Ascending aorta (tissue), 2 donors: ENCODE data around the gene FURIN. TPM values are rescaled to one million over a fixed set of nuclear protein-coding genes. Genes with fewer than 3 reads are reported as not detected.

ENCODE experiments used
- DNase-seq, 2 donors: peaks; one replicate each; pipeline ENCODE4 v3.0.0-alpha.2; 2019; ENCODE audit warnings: low spot score in 2 of 2
- H3K27ac ChIP-seq, 2 donors: fragments of 200-600 bp; sonication (generic); one replicate each; pipeline ENCODE4 v1.5.1; 2016 to 2017; ENCODE audit warnings: mild to moderate bottlenecking in 1 of 2
- H3K27me3 ChIP-seq: fragments of 200-600 bp; sonication (generic); one replicate; pipeline ENCODE4 v1.5.1; 2017
- H3K36me3 ChIP-seq, 2 donors: fragments of 200-600 bp; sonication (generic); one replicate each; pipeline ENCODE4 v1.5.1; 2016
- H3K4me1 ChIP-seq, 2 donors: fragments of 200-600 bp; sonication (generic); one replicate each; pipeline ENCODE4 v1.5.1; 2016 to 2017; ENCODE audit warnings: mild to moderate bottlenecking in 1 of 2
- H3K4me3 ChIP-seq, 2 donors: fragments of 200-600 bp; sonication (generic); one replicate each; pipeline ENCODE4 v1.5.1; 2016 to 2017; ENCODE audit warnings: mild to moderate bottlenecking in 1 of 2
- H3K9me3 ChIP-seq, 2 donors: fragments of 200-600 bp; sonication (generic); one replicate each; pipeline ENCODE4 v1.5.1; 2016
- intact Hi-C: fragments of 100-400 bp; cut with DNase I; formaldehyde crosslinking; loops from one replicate; pipeline ENCODE4 v1.15.1; 2023
- total RNA-seq: library from RNA; depleted of rRNA; stranded (reverse); fragments of >200 nt; gene quantifications from one replicate; pipeline ENCODE4 v1.1.0, GENCODE V29; 2016
- TF ChIP-seq, protein P1 (sequence below), 3 experiments: fragments of 200-600 bp in 2 of 3; fragments of 450-650 bp in 1 of 3; sonication (generic) in 2 of 3; IDR thresholded peaks; one replicate each; pipeline ENCODE4 v1.5.1; 2016 to 2019; ENCODE audit warnings: antibody characterized with exemption in 3 of 3, mild to moderate bottlenecking in 1 of 3, moderate library complexity in 1 of 3

Gene FURIN
- total RNA-seq, 1 donor from 2014 or later: 86.3 TPM

DNA sequence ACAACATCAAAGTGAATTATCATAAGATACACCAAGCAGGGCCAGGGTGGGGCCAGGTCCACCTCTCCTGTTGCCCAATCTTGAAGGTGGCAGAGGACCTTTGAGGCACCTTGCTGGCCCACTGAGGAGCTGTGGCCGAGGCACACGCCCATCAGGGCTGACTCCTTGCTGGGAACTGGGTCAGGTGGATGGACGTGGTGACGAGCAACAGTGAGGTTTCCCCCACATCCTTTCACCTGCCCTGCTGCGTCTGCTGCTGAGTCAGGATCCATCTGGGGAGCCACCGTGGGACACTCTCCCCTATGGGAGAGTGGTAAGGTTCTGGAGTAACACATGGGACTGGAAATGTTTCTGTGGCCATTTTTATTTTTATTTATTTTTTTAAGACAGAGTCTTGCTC is 17.3 kb upstream of the FURIN start:
- Histone ChIP-seq H3K36me3 (no peaks in the 10 kb centered on the region), H3K9me3 (no peaks in the 10 kb centered on the region), H3K4me1 (no peaks in the 10 kb centered on the region), H3K27me3 (no peaks in the 10 kb centered on the region), H3K4me3 (no peak overlapping the region), H3K27ac (no peak overlapping the region)
- intact Hi-C loops: no loop called here
- TF ChIP-seq, protein P1, sequence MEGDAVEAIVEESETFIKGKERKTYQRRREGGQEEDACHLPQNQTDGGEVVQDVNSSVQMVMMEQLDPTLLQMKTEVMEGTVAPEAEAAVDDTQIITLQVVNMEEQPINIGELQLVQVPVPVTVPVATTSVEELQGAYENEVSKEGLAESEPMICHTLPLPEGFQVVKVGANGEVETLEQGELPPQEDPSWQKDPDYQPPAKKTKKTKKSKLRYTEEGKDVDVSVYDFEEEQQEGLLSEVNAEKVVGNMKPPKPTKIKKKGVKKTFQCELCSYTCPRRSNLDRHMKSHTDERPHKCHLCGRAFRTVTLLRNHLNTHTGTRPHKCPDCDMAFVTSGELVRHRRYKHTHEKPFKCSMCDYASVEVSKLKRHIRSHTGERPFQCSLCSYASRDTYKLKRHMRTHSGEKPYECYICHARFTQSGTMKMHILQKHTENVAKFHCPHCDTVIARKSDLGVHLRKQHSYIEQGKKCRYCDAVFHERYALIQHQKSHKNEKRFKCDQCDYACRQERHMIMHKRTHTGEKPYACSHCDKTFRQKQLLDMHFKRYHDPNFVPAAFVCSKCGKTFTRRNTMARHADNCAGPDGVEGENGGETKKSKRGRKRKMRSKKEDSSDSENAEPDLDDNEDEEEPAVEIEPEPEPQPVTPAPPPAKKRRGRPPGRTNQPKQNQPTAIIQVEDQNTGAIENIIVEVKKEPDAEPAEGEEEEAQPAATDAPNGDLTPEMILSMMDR (IDR thresholded peaks at IDR 0.05): no peak
- DNase-seq: no peak

DNA sequence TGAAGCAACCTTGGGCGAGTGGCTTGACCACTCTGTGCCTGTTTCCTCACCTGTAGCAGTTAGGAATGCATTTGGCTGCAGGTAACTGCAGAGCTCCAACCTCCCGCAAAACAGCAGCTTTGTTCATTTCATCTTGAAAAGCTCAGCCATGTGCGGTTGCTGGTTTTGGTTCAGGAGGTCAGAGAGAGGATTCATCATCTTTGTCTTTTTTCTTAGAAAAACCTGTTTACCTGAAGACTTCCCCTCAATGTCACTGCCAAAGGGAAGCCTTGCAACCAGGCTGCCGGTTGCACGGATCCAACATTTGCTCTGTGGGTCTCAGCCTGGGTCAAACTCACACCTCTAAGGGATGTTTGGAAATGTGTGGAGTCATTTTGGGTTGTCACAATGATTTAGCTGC is 16.4 kb upstream of the FURIN start:
- no peaks in the 10 kb centered on the region for H3K9me3 ChIP-seq
- H3K4me1 ChIP-seq: no peaks in the 10 kb centered on the region
- no peak overlapping the region for H3K27ac ChIP-seq
- intact Hi-C loops: no loop called here
- TF ChIP-seq, protein P1 (IDR thresholded peaks at IDR 0.05): no peak
- H3K36me3 ChIP-seq: no peaks in the 10 kb centered on the region
- H3K27me3 ChIP-seq: no peaks in the 10 kb centered on the region
- no peak overlapping the region for H3K4me3 ChIP-seq
- no peak for DNase-seq

DNA sequence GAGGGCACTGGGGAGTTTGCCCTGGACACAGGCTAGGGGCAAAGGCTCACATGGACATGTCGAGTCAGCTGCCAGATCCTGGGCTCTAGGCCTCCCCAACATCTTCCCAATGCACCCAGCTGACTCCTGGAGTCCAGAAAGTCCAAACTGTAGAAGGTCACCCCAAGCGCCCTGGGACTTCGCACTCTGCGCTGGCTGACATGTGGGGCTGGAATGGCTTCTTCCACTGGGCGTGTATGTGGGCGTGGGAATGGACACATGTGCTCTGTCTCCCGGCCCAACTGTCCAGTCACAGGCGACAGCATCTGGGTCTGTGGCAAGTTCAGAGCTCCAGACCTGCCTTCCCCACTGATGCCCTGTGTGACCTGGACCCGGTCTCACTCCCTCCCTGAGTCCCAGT is 13.2 kb upstream of the FURIN start:
- TF ChIP-seq, protein P1 (IDR thresholded peaks at IDR 0.05): no peak
- Histone ChIP-seq H3K27me3 (no peaks in the 10 kb centered on the region), H3K4me3 (no peak overlapping the region), H3K36me3 (no peaks in the 10 kb centered on the region), H3K9me3 (no peaks in the 10 kb centered on the region), H3K27ac (no peak overlapping the region), H3K4me1 (no peaks in the 10 kb centered on the region)
- intact Hi-C loops: no loop called here
- no peak for DNase-seq

DNA sequence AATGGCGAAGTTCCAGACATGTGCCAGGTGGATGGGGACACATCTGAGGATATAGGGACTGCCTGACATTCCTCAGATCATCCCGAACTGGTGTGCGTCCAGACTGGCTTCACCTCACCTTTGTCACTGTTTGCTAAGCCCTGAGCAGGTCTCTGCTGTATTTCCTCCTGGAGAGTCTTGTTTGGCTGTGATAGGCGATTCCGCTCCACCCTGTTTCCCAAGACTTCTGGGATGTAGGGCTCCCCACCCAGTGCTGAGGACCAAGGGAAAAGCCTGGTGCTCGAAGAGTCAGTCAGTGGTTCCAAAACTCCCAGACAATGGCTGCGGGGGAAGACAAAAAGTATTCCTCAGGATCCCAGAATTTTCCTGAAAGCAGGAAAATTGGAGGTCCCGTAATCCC is 11.1 kb upstream of the FURIN start:
- Histone ChIP-seq H3K27ac (no peak overlapping the region), H3K36me3 (no peaks in the 10 kb centered on the region), H3K9me3 (no peaks in the 10 kb centered on the region), H3K4me3 (no peak overlapping the region), H3K4me1 (no peaks in the 10 kb centered on the region), H3K27me3 (no peaks in the 10 kb centered on the region)
- DNase-seq: no peak
- TF ChIP-seq, protein P1 (IDR thresholded peaks at IDR 0.05): no peak
- intact Hi-C loops: no loop called here

DNA sequence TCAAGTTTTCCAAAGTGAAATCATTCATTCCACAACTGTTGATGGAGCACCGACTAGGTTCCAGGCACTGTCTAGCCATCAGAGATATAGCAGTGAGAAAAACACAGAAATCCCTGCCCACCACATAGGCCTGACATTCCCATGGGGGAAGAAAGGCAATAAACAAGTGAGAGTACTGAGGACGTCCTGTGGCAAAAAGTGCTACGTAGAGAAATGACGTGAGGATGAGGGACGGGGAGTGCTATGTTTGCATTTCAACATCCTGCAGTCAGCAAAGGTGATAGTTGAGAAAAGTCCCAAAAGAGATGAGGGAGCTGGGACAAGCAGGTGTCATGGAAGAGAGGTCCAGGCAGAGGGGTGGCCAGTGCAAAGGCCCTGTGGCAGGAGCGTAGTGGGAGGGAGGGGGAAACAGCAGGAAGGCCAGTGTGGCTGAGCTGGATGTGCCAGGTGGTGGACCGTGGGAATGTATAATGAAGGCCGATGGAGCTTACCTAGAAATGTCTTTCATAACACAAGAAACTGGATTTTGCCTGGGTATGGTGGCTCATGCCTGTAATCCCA is 10.4 kb upstream of the FURIN start:
- TF ChIP-seq, protein P1 (IDR thresholded peaks at IDR 0.05): no peak
- H3K4me1 ChIP-seq: no peaks in the 10 kb centered on the region
- intact Hi-C loops: no loop called here

More for the DNA sequence above, 10.4 kb upstream of the FURIN start:
- no peak for DNase-seq
- Histone ChIP-seq H3K27ac (no peak overlapping the region), H3K36me3 (no peaks in the 10 kb centered on the region), H3K4me3 (no peak overlapping the region), H3K27me3 (no peaks in the 10 kb centered on the region), H3K9me3 (no peaks in the 10 kb centered on the region)
